Naive thymus-derived CD4-positive, alpha-beta T cell (primary cell): ENCODE measurements around the gene NFIL3. TPM values are rescaled to one million over a fixed set of nuclear protein-coding genes. Genes with fewer than 3 reads are reported as not detected.

Experiments used
- ATAC-seq: fragments of 150-1000 bp; cut with Tn5 transposase; 2 replicates; pipeline ENCODE4 v1.10.0; 2021; ENCODE audit warnings: mild to moderate bottlenecking, moderate library complexity
- CTCF ChIA-PET: fragments of 350-600 bp; sonication (Branson Sonifier 250); formaldehyde crosslinking; loops from one replicate; lab custom pipeline; 2021; ENCODE audit warnings: antibody characterized with exemption; lab: Charles Lee
- POLR2A ChIA-PET: fragments of 350-600 bp; sonication (Branson Sonifier 250); formaldehyde crosslinking; loops from one replicate; lab custom pipeline; 2021; ENCODE audit warnings: antibody characterized with exemption, inconsistent platforms; lab: Charles Lee
- DNase-seq, 9 donors: peaks; one replicate each; pipeline versions ENCODE4 v3.0.0 to v3.0.0-alpha.2; 2020 to 2022; ENCODE audit warnings: mixed read lengths in 1 of 9
- H3K27ac ChIP-seq: one replicate; pipeline ENCODE4 v1.7.0; 2013; ENCODE audit warnings: mild to moderate bottlenecking, low read depth, low read length, moderate library complexity
- H3K27me3 ChIP-seq, 2 donors: one replicate each; pipeline ENCODE4 v1.7.0; 2013; ENCODE audit warnings: low read length in 2 of 2, mild to moderate bottlenecking in 2 of 2, moderate library complexity in 2 of 2; ENCODE audit not compliant: control insufficient read depth in 2 of 2, insufficient read depth in 2 of 2
- H3K36me3 ChIP-seq, 3 experiments: 1 replicate in 2 of 3; 2 replicates in 1 of 3; pipeline ENCODE4 v1.7.0; 2013; ENCODE audit warnings: low read length in 3 of 3, mild to moderate bottlenecking in 3 of 3, moderate library complexity in 1 of 3; ENCODE audit not compliant: insufficient read depth in 3 of 3, control insufficient read depth in 2 of 3
- H3K4me1 ChIP-seq, 2 donors: one replicate each; pipeline ENCODE4 v1.7.0; 2013; ENCODE audit warnings: low read length in 2 of 2, mild to moderate bottlenecking in 2 of 2, moderate library complexity in 1 of 2; ENCODE audit not compliant: control insufficient read depth in 2 of 2, insufficient read depth in 2 of 2
- H3K4me3 ChIP-seq: 2 replicates; pipeline ENCODE4 v1.7.0; 2013; ENCODE audit warnings: mild to moderate bottlenecking, low read length
- H3K9me3 ChIP-seq, 3 experiments: 1 replicate in 2 of 3; 2 replicates in 1 of 3; pipeline ENCODE4 v1.7.0; 2013; ENCODE audit warnings: low read length in 3 of 3; ENCODE audit not compliant: control insufficient read depth in 2 of 3
- H3K27ac Mint-ChIP-seq, 9 donors: one replicate each; pipeline ENCODE4 v1.8.0; 2020 to 2022; ENCODE audit warnings: mixed read lengths in 9 of 9, mild to moderate bottlenecking in 8 of 9, moderate library complexity in 5 of 9, inconsistent platforms in 2 of 9
- H3K27me3 Mint-ChIP-seq, 5 donors: one replicate each; pipeline ENCODE4 v1.8.0; 2021 to 2022; ENCODE audit warnings: mixed read lengths in 5 of 5, mild to moderate bottlenecking in 1 of 5
- H3K36me3 Mint-ChIP-seq, 5 donors: one replicate each; pipeline ENCODE4 v1.8.0; 2020 to 2022; ENCODE audit warnings: mixed read lengths in 5 of 5, mild to moderate bottlenecking in 3 of 5, inconsistent platforms in 1 of 5
- H3K4me1 Mint-ChIP-seq, 7 donors: one replicate each; pipeline ENCODE4 v1.8.0; 2020 to 2022; ENCODE audit warnings: mixed read lengths in 7 of 7, mild to moderate bottlenecking in 3 of 7, inconsistent platforms in 1 of 7
- H3K4me3 Mint-ChIP-seq, 10 donors: one replicate each; pipeline ENCODE4 v1.8.0; 2020 to 2022; ENCODE audit warnings: mild to moderate bottlenecking in 10 of 10, mixed read lengths in 10 of 10, moderate library complexity in 6 of 10, inconsistent platforms in 2 of 10
- H3K9me3 Mint-ChIP-seq, 11 donors: one replicate each; pipeline ENCODE4 v1.8.0; 2020 to 2022; ENCODE audit warnings: mixed read lengths in 11 of 11, mild to moderate bottlenecking in 4 of 11, inconsistent platforms in 1 of 11, moderate library complexity in 1 of 11
- intact Hi-C, 2 donors: fragments of 100-400 bp; cut with micrococcal nuclease; formaldehyde crosslinking; loops; one replicate each; pipeline ENCODE4 v1.15.1; 2023
- polyA plus RNA-seq, 2 donors: library from polyadenylated mRNA; unstranded; fragments of 300-500 nt; fragmentation: Illumina TruSeq; gene quantifications; one replicate each; pipeline ENCODE4 v1.2.3, GENCODE V29; 2021
- total RNA-seq, 6 experiments: library from RNA in 5 of 6; stranded (reverse) in 5 of 6; gene quantifications; 1 replicate in 5 of 6; 2 replicates in 1 of 6; pipeline ENCODE4 v1.2.3 and lab custom pipeline; 2021 to 2026

The NFIL3 gene
- total and polyA plus RNA-seq, 7 experiments from 2014 or later: 0.33 to 81.1 (median 3.4) TPM

DNA sequence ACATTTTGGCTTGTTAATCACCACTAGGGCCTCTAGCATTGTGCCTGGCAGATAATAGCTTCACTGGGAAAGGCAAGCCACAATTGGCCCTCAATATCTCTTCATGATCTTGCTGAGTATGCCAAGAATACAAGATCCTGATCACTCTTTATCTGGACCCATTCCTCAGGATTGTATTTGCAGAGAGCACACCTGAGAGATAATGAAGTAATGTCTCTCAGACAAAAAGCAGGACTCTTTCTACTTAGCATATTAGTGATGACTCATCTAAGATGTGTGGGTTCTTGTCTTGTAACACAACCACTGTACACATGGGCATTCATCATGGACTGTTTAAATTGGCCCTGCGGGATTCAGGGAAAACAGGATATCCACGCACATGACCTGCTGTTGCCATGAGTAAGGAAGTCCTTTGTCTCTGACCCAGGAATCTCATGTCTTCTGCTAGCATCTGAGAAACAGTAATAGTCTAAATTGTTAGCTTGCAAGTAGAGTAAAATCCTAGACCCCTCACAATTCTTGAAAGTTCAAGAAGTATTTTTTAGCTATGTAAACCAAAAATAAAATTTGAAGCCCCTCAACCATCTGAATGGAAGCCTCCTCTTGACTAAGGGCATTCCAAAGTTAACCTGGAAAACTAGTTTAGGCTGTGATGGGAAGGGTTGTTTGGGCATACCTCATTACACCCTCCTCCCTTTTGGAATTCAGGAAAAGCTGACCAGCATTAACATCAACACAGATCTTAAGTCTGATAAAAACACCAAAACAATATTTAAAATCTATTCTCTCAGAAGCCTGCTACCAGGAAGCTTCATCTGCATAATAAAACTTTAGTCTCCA, 28.0 kb upstream of the NFIL3 start:
- H3K4me1 ChIP-seq: no peaks in the 10 kb centered on the region
- H3K9me3 ChIP-seq: no peaks in the 10 kb centered on the region
- DNase-seq: no peak
- H3K27ac ChIP-seq: no peak overlapping the region
- H3K36me3 Mint-ChIP-seq: no peaks in the 10 kb centered on the region
- peaks cover 0 to 6% (median 0%) of the 10 kb centered on the region in 11 donors for H3K9me3 Mint-ChIP-seq
- H3K4me1 Mint-ChIP-seq: no peaks in the 10 kb centered on the region
- H3K27ac Mint-ChIP-seq: no peak overlapping the region
- intact Hi-C loops: no loop called here
- no peak overlapping the region for H3K4me3 ChIP-seq
- ChIA-PET POLR2A (no interaction called here), CTCF (no interaction called here)
- H3K27me3 ChIP-seq: no peaks in the 10 kb centered on the region
- no peak overlapping the region for H3K4me3 Mint-ChIP-seq
- no peaks in the 10 kb centered on the region for H3K36me3 ChIP-seq
- no peak for ATAC-seq
- H3K27me3 Mint-ChIP-seq: peaks cover 8 to 67% (median 31%) of the 10 kb centered on the region in 5 donors

GRCh38 chr9:91445135-91445534, 21.5 kb upstream of the NFIL3 start:
- H3K27ac Mint-ChIP-seq: no peak overlapping the region
- H3K27me3 Mint-ChIP-seq: peaks cover 20 to 49% (median 29%) of the 10 kb centered on the region in 5 donors
- intact Hi-C loops: no loop called here
- H3K4me1 Mint-ChIP-seq: no peaks in the 10 kb centered on the region
- no peak overlapping the region for H3K4me3 ChIP-seq
- H3K27me3 ChIP-seq: no peaks in the 10 kb centered on the region
- H3K9me3 Mint-ChIP-seq: peaks cover 4 to 21% (median 15%) of the 10 kb centered on the region in 11 donors
- H3K9me3 ChIP-seq: peaks cover 0 to 13% (median 0%) of the 10 kb centered on the region in 3 experiments
- ChIA-PET CTCF (interaction anchor here (1.2 kb wide), 1 partner anchor 19 kb away, joined by 6 read pairs; no protein-coding TSS in a partner anchor), POLR2A (no interaction called here)
- H3K4me1 ChIP-seq: no peaks in the 10 kb centered on the region
- no peak overlapping the region for H3K4me3 Mint-ChIP-seq
- DNase-seq (no peak), ATAC-seq (no peak)
- H3K27ac ChIP-seq: no peak overlapping the region
- H3K36me3 ChIP-seq: no peaks in the 10 kb centered on the region
- H3K36me3 Mint-ChIP-seq: peaks cover 0 to 8% (median 3%) of the 10 kb centered on the region in 5 donors

DNA sequence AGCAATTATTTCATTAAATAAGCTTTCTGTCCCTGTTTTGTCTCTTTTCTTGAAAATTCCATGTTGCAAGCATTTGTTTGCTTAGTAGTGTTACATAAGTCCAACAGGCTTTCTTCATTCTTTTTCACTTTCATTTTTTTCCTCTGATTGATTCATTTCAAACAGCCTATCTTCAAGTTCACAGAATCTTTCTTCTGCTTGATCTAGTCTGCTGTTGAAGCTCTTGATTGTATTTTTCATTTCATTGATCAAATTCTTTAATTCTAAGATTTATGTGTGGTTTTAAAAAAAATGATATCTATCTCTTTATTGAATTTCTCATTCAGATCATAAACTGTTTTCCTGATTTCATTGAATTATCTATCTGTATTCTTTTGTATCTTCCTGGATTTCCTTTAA, 20.4 kb upstream of the NFIL3 start:
- no peaks in the 10 kb centered on the region for H3K4me1 ChIP-seq
- Mint-ChIP-seq H3K4me1 (no peaks in the 10 kb centered on the region), H3K4me3 (no peak overlapping the region), H3K27ac (no peak overlapping the region), H3K9me3 (peaks cover 4 to 21% (median 15%) of the 10 kb centered on the region in 11 donors), H3K27me3 (peaks cover 17 to 49% (median 40%) of the 10 kb centered on the region in 5 donors), H3K36me3 (peaks cover 0 to 8% (median 3%) of the 10 kb centered on the region in 5 donors)
- H3K36me3 ChIP-seq: no peaks in the 10 kb centered on the region
- no peaks in the 10 kb centered on the region for H3K27me3 ChIP-seq
- H3K4me3 ChIP-seq: no peak overlapping the region
- H3K9me3 ChIP-seq: peaks cover 0 to 13% (median 0%) of the 10 kb centered on the region in 3 experiments
- no peak for ATAC-seq
- no peak overlapping the region for H3K27ac ChIP-seq
- no peak for DNase-seq
- ChIA-PET CTCF (interaction anchor here (0.6 kb wide), 1 partner anchor 1302 kb away, joined by 3 read pairs; no protein-coding TSS in a partner anchor), POLR2A (no interaction called here)
- intact Hi-C loops: no loop called here

DNA sequence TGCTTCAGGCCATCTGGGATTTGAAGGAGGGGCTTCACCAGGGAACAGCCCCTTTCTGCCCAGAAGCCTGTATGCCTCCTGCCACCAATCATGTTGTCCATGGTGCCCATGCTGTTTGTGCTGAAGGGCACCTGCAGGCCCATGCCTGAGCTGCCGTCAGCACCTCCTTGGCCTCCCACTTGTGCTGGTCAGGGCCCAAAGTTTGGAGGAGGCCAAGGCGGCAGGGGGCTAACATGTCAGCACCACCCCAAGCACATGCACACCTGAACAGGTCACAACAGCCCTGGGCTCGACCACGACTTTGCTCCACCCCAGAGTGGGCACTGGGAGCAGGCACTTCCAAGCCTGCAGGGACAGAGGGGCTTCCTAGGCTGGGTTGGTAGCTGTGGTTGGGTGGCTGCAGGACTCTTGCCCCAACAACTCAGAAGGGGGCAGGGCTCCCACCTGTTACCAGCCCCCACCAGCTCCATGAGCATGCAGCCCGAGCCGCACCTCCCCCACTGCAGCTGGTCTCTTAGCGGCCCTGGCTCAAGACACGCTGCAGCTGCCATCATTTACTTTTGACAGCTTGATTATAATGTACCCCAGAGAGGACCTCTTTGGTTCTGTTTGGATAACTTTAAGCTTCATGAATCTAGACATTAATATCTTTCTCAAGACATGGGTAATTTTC, 19.8 kb upstream of the NFIL3 start:
- no peak overlapping the region for H3K4me3 ChIP-seq
- intact Hi-C loops: no loop called here
- Mint-ChIP-seq H3K9me3 (peaks cover 4 to 21% (median 15%) of the 10 kb centered on the region in 11 donors), H3K36me3 (peaks cover 0 to 8% (median 3%) of the 10 kb centered on the region in 5 donors), H3K4me1 (no peaks in the 10 kb centered on the region), H3K4me3 (no peak overlapping the region), H3K27ac (no peak overlapping the region), H3K27me3 (peaks cover 21 to 49% (median 40%) of the 10 kb centered on the region in 5 donors)
- ChIA-PET POLR2A (no interaction called here), CTCF (interaction anchor here (0.6 kb wide), 1 partner anchor 1302 kb away, joined by 3 read pairs; no protein-coding TSS in a partner anchor)
- H3K27ac ChIP-seq: no peak overlapping the region
- DNase-seq (no peak), ATAC-seq (no peak)
- peaks cover 0 to 13% (median 0%) of the 10 kb centered on the region in 3 experiments for H3K9me3 ChIP-seq
- no peaks in the 10 kb centered on the region for H3K36me3 ChIP-seq
- no peaks in the 10 kb centered on the region for H3K4me1 ChIP-seq
- H3K27me3 ChIP-seq: no peaks in the 10 kb centered on the region

- ATAC-seq (no peak), DNase-seq (no peak)
- H3K36me3 Mint-ChIP-seq: no peaks in the 10 kb centered on the region
- H3K36me3 ChIP-seq: no peaks in the 10 kb centered on the region
- no peaks in the 10 kb centered on the region for H3K4me1 ChIP-seq
- no peaks in the 10 kb centered on the region for H3K9me3 Mint-ChIP-seq
- no peak overlapping the region for H3K4me3 ChIP-seq
- no peak overlapping the region for H3K27ac ChIP-seq
- no peaks in the 10 kb centered on the region for H3K27me3 ChIP-seq
- H3K9me3 ChIP-seq: no peaks in the 10 kb centered on the region
- peaks cover 0 to 13% (median 0%) of the 10 kb centered on the region in 7 donors for H3K4me1 Mint-ChIP-seq
- intact Hi-C loops: no loop called here
- ChIA-PET CTCF (no interaction called here), POLR2A (no interaction called here)
- no peak overlapping the region for H3K27ac Mint-ChIP-seq
- no peak overlapping the region for H3K4me3 Mint-ChIP-seq
- peaks cover 17 to 60% (median 31%) of the 10 kb centered on the region in 5 donors for H3K27me3 Mint-ChIP-seq
Measured at GRCh38 chr9:91436841-91437240, 13.2 kb upstream of the NFIL3 start.

GRCh38 chr9:91433180-91433579, 9.5 kb upstream of the NFIL3 start:
- no peaks in the 10 kb centered on the region for H3K36me3 ChIP-seq
- no peaks in the 10 kb centered on the region for H3K36me3 Mint-ChIP-seq
- H3K4me3 Mint-ChIP-seq: no peak overlapping the region
- ChIA-PET POLR2A (no interaction called here), CTCF (interaction anchor here (0.7 to 1.9 kb wide), 5 partner anchors 9 to 518 kb away, joined by 3 to 16 read pairs (median 3); no protein-coding TSS in a partner anchor)
- H3K4me3 ChIP-seq: no peak overlapping the region
- H3K4me1 ChIP-seq: no peaks in the 10 kb centered on the region
- peaks cover 5 to 23% (median 14%) of the 10 kb centered on the region in 5 donors for H3K27me3 Mint-ChIP-seq
- intact Hi-C loops: loop anchor here (1.0 kb wide), 1 partner anchor 518 kb away; no protein-coding TSS in a partner anchor
- H3K27me3 ChIP-seq: no peaks in the 10 kb centered on the region
- H3K27ac Mint-ChIP-seq: no peak overlapping the region
- no peak overlapping the region for H3K27ac ChIP-seq
- ATAC-seq (peak; percentile 56), DNase-seq (peak in 4 of 9 donors; percentile 3 to 24 (median 15))
- no peaks in the 10 kb centered on the region for H3K9me3 ChIP-seq
- H3K9me3 Mint-ChIP-seq: no peaks in the 10 kb centered on the region
- peaks cover 0 to 20% (median 0%) of the 10 kb centered on the region in 7 donors for H3K4me1 Mint-ChIP-seq
